ENCODE measurements around the gene ANKRD7. TPM values are rescaled to one million over a fixed set of nuclear protein-coding genes. Genes with fewer than 3 reads are reported as not detected.

The ANKRD7 gene
- total and polyA plus RNA-seq, 2 donors (not counting 3 experiments of a cell fraction or from before 2014, with no cell fraction given), result 0.82 TPM; not detected in 1

- DNase-seq (ENCODE audit: low read depth, low spot score), result peak; percentile 10
- Histone ChIP-seq H4K20me1 (replicated peaks; ENCODE audit: control insufficient read depth, extremely low read depth, insufficient read depth, low read length) (no peaks in the 10 kb centered on the region), H3K9me1 (replicated peaks; ENCODE audit: control insufficient read depth, extremely low read depth, insufficient read depth, low read length) (no peaks in the 10 kb centered on the region), H3K79me2 (ENCODE audit: control insufficient read depth, insufficient read depth, low read length) (no peaks in the 10 kb centered on the region), H3K9ac (replicated peaks; ENCODE audit: extremely low read depth, insufficient read depth, low read length) (no peak overlapping the region), H3K9me3 (replicated peaks; ENCODE audit: control insufficient read depth, insufficient read depth, low read length) (no peaks in the 10 kb centered on the region), H3K36me3 (ENCODE audit: control insufficient read depth in 2 of 2, extremely low read depth in 1 of 2, insufficient read depth in 2 of 2, low read length in 2 of 2) (no peaks in the 10 kb centered on the region), H3K27ac (ENCODE audit: insufficient read depth, low read depth, low read length) (no peak overlapping the region), H3K27me3 (ENCODE audit: control insufficient read depth in 2 of 2, insufficient read depth in 2 of 2, low read length in 2 of 2) (no peaks in the 10 kb centered on the region), H3K4me1 (ENCODE audit: control insufficient read depth, extremely low read depth, insufficient read depth, low read length) (peaks cover 7% of the 10 kb centered on the region), H3K4me2 (ENCODE audit: insufficient read depth, low read length) (peak overlapping the region; percentile 36), H3K4me3 (replicated peaks in 1 of 3; ENCODE audit: insufficient read depth in 1 of 3, low read depth in 1 of 3, low read length in 3 of 3) (no peak overlapping the region), H2AFZ (ENCODE audit: low read depth, low read length) (no peak overlapping the region)
- ChIA-PET CTCF (no interaction called here), POLR2A (no interaction called here)
- TF ChIP-seq GATA2 (IDR thresholded peaks at IDR 0.05; ENCODE audit: insufficient read depth, insufficient read length, low read depth, low read length) (no peak), POLR2A (IDR thresholded peaks at IDR 0.05; ENCODE audit: low read depth, low read length) (no peak), MYC (IDR thresholded peaks at IDR 0.05; ENCODE audit: low read depth, low read length) (no peak), CTCF (IDR thresholded peaks at IDR 0.05; ENCODE audit: extremely low read depth in 1 of 2, insufficient read depth in 1 of 2, low read depth in 1 of 2, low read length in 2 of 2) (no peak), FOS (IDR thresholded peaks at IDR 0.05; ENCODE audit: borderline replicate concordance, insufficient read depth, low read length) (no peak), JUN (IDR thresholded peaks at IDR 0.05; ENCODE audit: borderline replicate concordance, insufficient read depth, insufficient read length, low read depth) (no peak), EZH2 (IDR thresholded peaks at IDR 0.05; ENCODE audit: borderline replicate concordance, low read depth, low read length, severe bottlenecking) (no peak), POLR2AphosphoS5 (IDR thresholded peaks at IDR 0.05; ENCODE audit: insufficient read depth, low read depth, low read length) (no peak), MAX (IDR thresholded peaks at IDR 0.05; ENCODE audit: insufficient read depth, insufficient read length) (no peak)
- intact Hi-C loops (cut with micrococcal nuclease), result no loop called here
- no TSS peak for BruUV-seq (replicated peaks)
- dilution Hi-C loops (cut with MboI; ENCODE audit: extremely low pct_ligation_motif_present, low sequenced_read_pairs), result no loop called here
- peak; percentile 21 for FAIRE-seq
These were observed 63.6 kb downstream of the ANKRD7 start for GRCh38 chr7:118288098-118288497.

Data from endothelial cell of umbilical vein (primary cell).